Measurements from ENCODE around the gene USP19. TPM values are rescaled to one million over a fixed set of nuclear protein-coding genes. Genes with fewer than 3 reads are reported as not detected.

USP19 gene
- total and polyA plus RNA-seq, 10 of the 15 experiments (the other 5 are each of a cell fraction or from before 2014, with no cell fraction given) = 0.24 to 64.2 (median 33.2) TPM

DNA sequence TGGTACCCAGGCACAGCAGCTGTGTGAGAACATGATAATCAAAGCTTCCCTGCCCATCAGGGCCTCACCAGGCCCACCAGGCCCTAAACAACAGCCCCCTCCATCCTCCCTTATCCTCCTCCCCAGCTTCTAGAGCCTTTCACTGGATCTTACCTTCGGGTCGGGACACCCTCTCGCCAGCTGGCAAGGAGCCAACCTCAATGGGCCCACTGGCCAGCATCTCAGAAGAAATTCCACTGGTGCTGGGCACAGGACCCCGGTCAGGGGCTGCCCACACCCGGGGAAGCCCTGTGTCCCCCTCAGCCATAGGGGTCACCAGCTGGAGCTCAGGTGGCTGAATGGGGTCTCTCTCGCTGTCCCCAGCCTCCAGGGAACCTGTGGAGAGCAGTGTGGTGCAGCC, 9.3 kb downstream of the USP19 start (continued):
- no peak for TF ChIP-seq WRNIP1 (IDR thresholded peaks at IDR 0.05; ENCODE audit: borderline replicate concordance, low read depth, low read length)
- TF ChIP-seq, protein P1, sequence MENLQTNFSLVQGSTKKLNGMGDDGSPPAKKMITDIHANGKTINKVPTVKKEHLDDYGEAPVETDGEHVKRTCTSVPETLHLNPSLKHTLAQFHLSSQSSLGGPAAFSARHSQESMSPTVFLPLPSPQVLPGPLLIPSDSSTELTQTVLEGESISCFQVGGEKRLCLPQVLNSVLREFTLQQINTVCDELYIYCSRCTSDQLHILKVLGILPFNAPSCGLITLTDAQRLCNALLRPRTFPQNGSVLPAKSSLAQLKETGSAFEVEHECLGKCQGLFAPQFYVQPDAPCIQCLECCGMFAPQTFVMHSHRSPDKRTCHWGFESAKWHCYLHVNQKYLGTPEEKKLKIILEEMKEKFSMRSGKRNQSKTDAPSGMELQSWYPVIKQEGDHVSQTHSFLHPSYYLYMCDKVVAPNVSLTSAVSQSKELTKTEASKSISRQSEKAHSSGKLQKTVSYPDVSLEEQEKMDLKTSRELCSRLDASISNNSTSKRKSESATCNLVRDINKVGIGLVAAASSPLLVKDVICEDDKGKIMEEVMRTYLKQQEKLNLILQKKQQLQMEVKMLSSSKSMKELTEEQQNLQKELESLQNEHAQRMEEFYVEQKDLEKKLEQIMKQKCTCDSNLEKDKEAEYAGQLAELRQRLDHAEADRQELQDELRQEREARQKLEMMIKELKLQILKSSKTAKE (IDR thresholded peaks at IDR 0.05; ENCODE audit: low read depth, poor library complexity, severe bottlenecking) = no peak
- TF ChIP-seq ZNF274 (IDR thresholded peaks at IDR 0.05; ENCODE audit: insufficient read depth, insufficient read length) = no peak
- no peak for TF ChIP-seq ZSCAN29 (IDR thresholded peaks at IDR 0.05)
- TF ChIP-seq ZNF217 (IDR thresholded peaks at IDR 0.05) = no peak
- no peak for TF ChIP-seq CBX3 (IDR thresholded peaks at IDR 0.05; ENCODE audit: borderline replicate concordance, low read depth)
- no peak for TF ChIP-seq RELA (IDR thresholded peaks at IDR 0.05; ENCODE audit: borderline replicate concordance, partially characterized antibody)
- TF ChIP-seq MTA3 (IDR thresholded peaks at IDR 0.05; ENCODE audit: borderline replicate concordance, low read length) = no peak
- TF ChIP-seq IRF4 (IDR thresholded peaks at IDR 0.05; ENCODE audit: low read depth, low read length) = no peak
- no peak for TF ChIP-seq JUND (IDR thresholded peaks at IDR 0.05; ENCODE audit: low read depth, low read length)
- no peak for TF ChIP-seq FOS (IDR thresholded peaks at IDR 0.05; ENCODE audit: borderline replicate concordance, extremely low read depth, insufficient read length)
- TF ChIP-seq SMAD5 (IDR thresholded peaks at IDR 0.05; ENCODE audit: low read depth) = no peak
- TF ChIP-seq EGR1 (IDR thresholded peaks at IDR 0.05; ENCODE audit: borderline replicate concordance in 1 of 2, low read depth in 2 of 2, low read length in 2 of 2) = no peak

DNA sequence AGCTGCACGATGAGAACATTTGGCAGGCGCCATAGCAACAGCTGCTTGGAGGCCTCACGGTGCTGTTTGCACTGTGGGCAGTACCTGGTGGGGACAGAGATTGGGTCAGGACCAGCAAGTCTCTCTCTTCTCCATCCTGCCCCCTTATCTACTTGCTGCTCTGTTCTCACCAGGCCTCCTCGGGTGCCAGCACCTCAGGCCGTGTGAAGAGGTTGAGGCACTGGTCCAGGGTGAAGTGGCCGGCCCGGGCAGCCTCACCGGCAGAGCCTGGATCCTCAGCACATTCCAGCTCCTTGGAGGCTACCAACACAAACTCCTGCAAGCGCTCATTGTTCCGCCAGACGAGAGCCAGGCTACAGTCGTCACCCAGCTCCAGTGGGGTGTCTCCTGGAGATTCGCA, 9.8 kb downstream of the USP19 start:
- no peak for DNase-seq (ENCODE audit: low read depth, low spot score)
- no peak for ATAC-seq
- intact Hi-C loops (cut with micrococcal nuclease; ENCODE audit: unreplicated experiment) = no loop called here
- no peak overlapping the region for H3K4me2 ChIP-seq (ENCODE audit: control insufficient read depth, insufficient read depth)
- WGBS (ENCODE audit: insufficient coverage, insufficient replicate concordance, low lambda C conversion rate, missing lambda C conversion rate) = 95% methylated on average over 13 of the region's 13 CpGs
- no peaks in the 10 kb centered on the region; the same call in 1 of the 2 replicates for H4K20me1 ChIP-seq (ENCODE audit: control insufficient read depth, insufficient read depth)
- BruUV-seq (replicated peaks) = TSS peak; percentile 20
- H2AFZ ChIP-seq (ENCODE audit: control insufficient read depth, low read depth, low read length) = no peak overlapping the region
- FAIRE-seq = no peak
- H3K36me3 ChIP-seq (ENCODE audit: control insufficient read depth in 2 of 2, insufficient read depth in 2 of 2, low read length in 1 of 2) = peaks cover 26 to 46% of the 10 kb centered on the region in 2 experiments
- no peak overlapping the region for H3K27ac ChIP-seq (ENCODE audit: control insufficient read depth, insufficient read depth)
- SMC1A ChIA-PET (ENCODE audit: uncharacterized antibody, unreplicated experiment) = no interaction called here
- no peak overlapping the region for H3K9ac ChIP-seq (ENCODE audit: control insufficient read depth, insufficient read depth, low read length)
- H3K4me3 ChIP-seq = no peak overlapping the region
- CTCF ChIA-PET = no interaction called here
- H3K4me1 ChIP-seq (ENCODE audit: control insufficient read depth, insufficient read depth, low read length) = 0 out of 2 replicates have a peak, but pooled peaks cover 1% of the 10 kb centered on the region
- no peaks in the 10 kb centered on the region for H3K79me2 ChIP-seq (ENCODE audit: control insufficient read depth, insufficient read depth, low read length)
- RAD21 ChIA-PET (ENCODE audit: unreplicated experiment) = no interaction called here
- POLR2A ChIA-PET = interaction anchor here (0.9 kb wide), 2 partner anchors 31 to 60 kb away, joined by 4 to 6 read pairs; no protein-coding TSS in a partner anchor
- in situ Hi-C loops (cut with MboI) = no loop called here
- no peaks in the 10 kb centered on the region for H3K9me3 ChIP-seq (replicated peaks; ENCODE audit: control insufficient read depth, insufficient read depth, low read length)
- H3K27me3 ChIP-seq (replicated peaks in 1 of 2; ENCODE audit: control insufficient read depth in 2 of 2, insufficient read depth in 2 of 2, low read length in 1 of 2) = no peaks in the 10 kb centered on the region
- TF ChIP-seq BACH1 (IDR thresholded peaks at IDR 0.05; ENCODE audit: borderline replicate concordance) (no peak), RELA (IDR thresholded peaks at IDR 0.05; ENCODE audit: borderline replicate concordance, partially characterized antibody) (no peak), EP300 (IDR thresholded peaks at IDR 0.05; ENCODE audit: borderline replicate concordance in 1 of 2, control insufficient read depth in 1 of 2, low read depth in 2 of 2, low read length in 2 of 2) (no peak), SP1 (IDR thresholded peaks at IDR 0.05; ENCODE audit: low read depth, low read length) (no peak), CBFB (IDR thresholded peaks at IDR 0.05; ENCODE audit: low read depth) (no peak), HCFC1 (IDR thresholded peaks at IDR 0.05; ENCODE audit: low read length) (no peak), KAT2A (conservative IDR thresholded peaks at IDR 0.05; ENCODE audit: control insufficient read depth, low read depth, low read length) (no peak)
- TF ChIP-seq, protein P2, sequence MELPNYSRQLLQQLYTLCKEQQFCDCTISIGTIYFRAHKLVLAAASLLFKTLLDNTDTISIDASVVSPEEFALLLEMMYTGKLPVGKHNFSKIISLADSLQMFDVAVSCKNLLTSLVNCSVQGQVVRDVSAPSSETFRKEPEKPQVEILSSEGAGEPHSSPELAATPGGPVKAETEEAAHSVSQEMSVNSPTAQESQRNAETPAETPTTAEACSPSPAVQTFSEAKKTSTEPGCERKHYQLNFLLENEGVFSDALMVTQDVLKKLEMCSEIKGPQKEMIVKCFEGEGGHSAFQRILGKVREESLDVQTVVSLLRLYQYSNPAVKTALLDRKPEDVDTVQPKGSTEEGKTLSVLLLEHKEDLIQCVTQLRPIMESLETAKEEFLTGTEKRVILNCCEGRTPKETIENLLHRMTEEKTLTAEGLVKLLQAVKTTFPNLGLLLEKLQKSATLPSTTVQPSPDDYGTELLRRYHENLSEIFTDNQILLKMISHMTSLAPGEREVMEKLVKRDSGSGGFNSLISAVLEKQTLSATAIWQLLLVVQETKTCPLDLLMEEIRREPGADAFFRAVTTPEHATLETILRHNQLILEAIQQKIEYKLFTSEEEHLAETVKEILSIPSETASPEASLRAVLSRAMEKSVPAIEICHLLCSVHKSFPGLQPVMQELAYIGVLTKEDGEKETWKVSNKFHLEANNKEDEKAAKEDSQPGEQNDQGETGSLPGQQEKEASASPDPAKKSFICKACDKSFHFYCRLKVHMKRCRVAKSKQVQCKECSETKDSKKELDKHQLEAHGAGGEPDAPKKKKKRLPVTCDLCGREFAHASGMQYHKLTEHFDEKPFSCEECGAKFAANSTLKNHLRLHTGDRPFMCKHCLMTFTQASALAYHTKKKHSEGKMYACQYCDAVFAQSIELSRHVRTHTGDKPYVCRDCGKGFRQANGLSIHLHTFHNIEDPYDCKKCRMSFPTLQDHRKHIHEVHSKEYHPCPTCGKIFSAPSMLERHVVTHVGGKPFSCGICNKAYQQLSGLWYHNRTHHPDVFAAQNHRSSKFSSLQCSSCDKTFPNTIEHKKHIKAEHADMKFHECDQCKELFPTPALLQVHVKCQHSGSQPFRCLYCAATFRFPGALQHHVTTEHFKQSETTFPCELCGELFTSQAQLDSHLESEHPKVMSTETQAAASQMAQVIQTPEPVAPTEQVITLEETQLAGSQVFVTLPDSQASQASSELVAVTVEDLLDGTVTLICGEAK (IDR thresholded peaks at IDR 0.05; ENCODE audit: borderline replicate concordance) = no peak
